ENCODE results near the gene PBX4.

The PBX4 gene

DNA sequence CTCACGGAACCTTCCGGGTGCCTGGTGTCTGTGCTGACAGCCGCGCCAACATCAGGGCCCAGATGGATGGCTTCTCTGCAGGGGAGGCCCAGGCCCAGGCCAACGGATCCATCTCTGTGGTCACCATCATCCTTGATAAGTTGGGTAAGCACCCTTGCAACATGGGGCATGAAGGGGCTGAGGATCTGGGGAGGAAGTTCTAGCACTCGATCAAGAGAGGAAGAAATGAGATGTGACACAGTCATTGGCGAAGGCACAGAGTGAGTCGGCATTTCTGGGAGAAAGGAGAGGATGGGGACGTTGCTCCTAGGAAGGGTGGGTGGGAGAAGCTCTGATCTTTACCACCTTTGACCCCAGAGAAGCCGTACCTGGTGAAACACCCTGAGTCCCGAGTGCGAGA, 76.0 kb downstream of the PBX4 start:
- no peaks in the 10 kb centered on the region for H3K9me3 ChIP-seq (ENCODE audit: control insufficient read depth in 1 of 2, low read length in 2 of 2)
- H3K4me3 ChIP-seq (ENCODE audit: low read depth in 1 of 2, low read length in 2 of 2): no peak overlapping the region
- peaks cover 5 to 37% of the 10 kb centered on the region in 2 donors for H3K4me1 ChIP-seq (ENCODE audit: control insufficient read depth in 1 of 2, insufficient read depth in 2 of 2, low read length in 2 of 2)
- no peak overlapping the region for H3K27ac ChIP-seq (ENCODE audit: low read length)
- no peaks in the 10 kb centered on the region for H3K36me3 ChIP-seq (ENCODE audit: control insufficient read depth in 1 of 2, insufficient read depth in 2 of 2, low read length in 2 of 2)
- peaks cover 25% of the 10 kb centered on the region for H3K27me3 ChIP-seq (ENCODE audit: low read depth, low read length)

- Histone ChIP-seq H3K27me3 (ENCODE audit: low read depth, low read length) (peaks cover 25% of the 10 kb centered on the region), H3K4me1 (ENCODE audit: control insufficient read depth in 1 of 2, insufficient read depth in 2 of 2, low read length in 2 of 2) (peaks cover 5 to 41% of the 10 kb centered on the region in 2 donors)
These were observed 76.9 kb downstream of the PBX4 start for GRCh38 chr19:19541616-19542015.

DNA sequence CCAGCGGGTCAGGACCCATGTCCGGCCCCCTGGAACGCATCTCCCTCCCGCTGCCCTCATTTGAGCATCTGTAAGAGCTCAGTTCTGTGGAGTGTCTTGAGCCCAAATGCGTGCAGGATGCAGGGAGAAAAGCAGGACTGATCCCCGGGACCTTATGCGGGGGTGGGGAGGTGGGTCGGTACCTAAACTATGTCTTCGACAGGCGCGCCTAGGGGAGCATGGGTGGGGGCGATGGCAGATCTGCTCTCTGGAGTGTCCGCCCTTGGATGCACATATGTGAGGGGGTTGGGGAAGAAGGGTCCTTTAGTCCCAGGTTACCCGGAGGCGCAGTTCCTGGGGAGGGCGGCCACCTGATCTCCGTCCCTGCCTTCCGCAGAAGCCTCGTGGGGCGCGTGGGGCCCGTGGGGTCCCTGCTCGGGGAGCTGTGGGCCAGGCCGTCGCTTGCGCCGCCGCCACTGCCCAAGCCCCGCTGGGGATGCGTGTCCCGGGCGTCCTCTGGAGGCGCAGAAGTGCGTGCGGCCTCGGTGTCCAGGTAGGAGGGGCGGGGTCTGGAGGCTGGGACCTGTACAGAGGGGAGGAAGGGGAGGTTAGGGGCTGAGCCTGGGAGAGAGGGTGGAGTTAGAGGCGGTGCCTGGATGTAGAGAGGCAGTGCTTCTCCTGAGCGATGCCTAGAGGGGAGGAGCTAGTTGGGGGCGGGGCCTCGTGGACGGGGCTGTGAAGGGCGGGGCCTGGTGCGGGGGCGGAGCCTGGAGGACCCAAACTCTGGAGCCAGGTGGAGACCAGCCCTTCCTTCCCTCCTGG, 77.6 kb downstream of the PBX4 start:
- peak overlapping the region in 1 of 2 donors; percentile 42 for H3K4me3 ChIP-seq (ENCODE audit: low read depth in 1 of 2, low read length in 2 of 2)

More at GRCh38 chr19:19541616-19542015, 76.9 kb downstream of the PBX4 start:
- peak overlapping the region in 1 of 2 donors; percentile 42 for H3K4me3 ChIP-seq (ENCODE audit: low read depth in 1 of 2, low read length in 2 of 2)
- H3K27ac ChIP-seq (ENCODE audit: low read length): no peak overlapping the region
- no peaks in the 10 kb centered on the region for H3K36me3 ChIP-seq (ENCODE audit: control insufficient read depth in 1 of 2, insufficient read depth in 2 of 2, low read length in 2 of 2)
- no peaks in the 10 kb centered on the region for H3K9me3 ChIP-seq (ENCODE audit: control insufficient read depth in 1 of 2, low read length in 2 of 2)

GRCh38 chr19:19540064-19540714, 78.3 kb downstream of the PBX4 start:
- H3K4me1 ChIP-seq (ENCODE audit: control insufficient read depth in 1 of 2, insufficient read depth in 2 of 2, low read length in 2 of 2): peaks cover 5 to 41% of the 10 kb centered on the region in 2 donors
- peaks cover 25% of the 10 kb centered on the region for H3K27me3 ChIP-seq (ENCODE audit: low read depth, low read length)
- H3K27ac ChIP-seq (ENCODE audit: low read length): no peak overlapping the region
- no peaks in the 10 kb centered on the region for H3K9me3 ChIP-seq (ENCODE audit: control insufficient read depth in 1 of 2, low read length in 2 of 2)
- H3K4me3 ChIP-seq (ENCODE audit: low read depth in 1 of 2, low read length in 2 of 2): peak overlapping the region in 1 of 2 donors; percentile 42
- H3K36me3 ChIP-seq (ENCODE audit: control insufficient read depth in 1 of 2, insufficient read depth in 2 of 2, low read length in 2 of 2): peaks cover 0 to 3% of the 10 kb centered on the region in 2 donors

More for the DNA sequence above, 77.6 kb downstream of the PBX4 start:
- peaks cover 5 to 41% of the 10 kb centered on the region in 2 donors for H3K4me1 ChIP-seq (ENCODE audit: control insufficient read depth in 1 of 2, insufficient read depth in 2 of 2, low read length in 2 of 2)
- no peak overlapping the region for H3K27ac ChIP-seq (ENCODE audit: low read length)
- H3K36me3 ChIP-seq (ENCODE audit: control insufficient read depth in 1 of 2, insufficient read depth in 2 of 2, low read length in 2 of 2): no peaks in the 10 kb centered on the region
- peaks cover 25% of the 10 kb centered on the region for H3K27me3 ChIP-seq (ENCODE audit: low read depth, low read length)
- H3K9me3 ChIP-seq (ENCODE audit: control insufficient read depth in 1 of 2, low read length in 2 of 2): no peaks in the 10 kb centered on the region

DNA sequence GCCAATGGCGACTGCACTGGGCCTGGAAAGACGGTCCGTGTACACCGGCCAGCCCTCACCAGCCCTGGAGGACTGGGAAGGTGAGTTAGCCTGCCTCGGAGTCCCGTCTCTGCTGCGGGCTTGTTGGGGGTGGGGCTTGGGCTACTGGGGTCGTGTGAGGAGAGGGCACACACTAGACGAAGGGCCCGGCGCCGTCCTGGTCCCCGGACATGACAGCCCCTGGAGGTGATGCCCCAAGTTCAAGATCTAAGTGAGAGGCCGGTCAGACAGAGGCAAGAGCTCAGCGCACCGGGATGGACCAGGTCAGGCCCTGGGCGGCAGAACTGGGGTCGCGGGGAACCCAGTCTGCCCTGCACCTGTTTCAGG, 78.8 kb downstream of the PBX4 start:
- H3K4me1 ChIP-seq (ENCODE audit: control insufficient read depth in 1 of 2, insufficient read depth in 2 of 2, low read length in 2 of 2): peaks cover 5 to 41% of the 10 kb centered on the region in 2 donors
- H3K36me3 ChIP-seq (ENCODE audit: control insufficient read depth in 1 of 2, insufficient read depth in 2 of 2, low read length in 2 of 2): peaks cover 0 to 3% of the 10 kb centered on the region in 2 donors
- no peak overlapping the region for H3K4me3 ChIP-seq (ENCODE audit: low read depth in 1 of 2, low read length in 2 of 2)
- H3K27ac ChIP-seq (ENCODE audit: low read length): no peak overlapping the region
- peaks cover 25% of the 10 kb centered on the region for H3K27me3 ChIP-seq (ENCODE audit: low read depth, low read length)
- no peaks in the 10 kb centered on the region for H3K9me3 ChIP-seq (ENCODE audit: control insufficient read depth in 1 of 2, low read length in 2 of 2)

DNA sequence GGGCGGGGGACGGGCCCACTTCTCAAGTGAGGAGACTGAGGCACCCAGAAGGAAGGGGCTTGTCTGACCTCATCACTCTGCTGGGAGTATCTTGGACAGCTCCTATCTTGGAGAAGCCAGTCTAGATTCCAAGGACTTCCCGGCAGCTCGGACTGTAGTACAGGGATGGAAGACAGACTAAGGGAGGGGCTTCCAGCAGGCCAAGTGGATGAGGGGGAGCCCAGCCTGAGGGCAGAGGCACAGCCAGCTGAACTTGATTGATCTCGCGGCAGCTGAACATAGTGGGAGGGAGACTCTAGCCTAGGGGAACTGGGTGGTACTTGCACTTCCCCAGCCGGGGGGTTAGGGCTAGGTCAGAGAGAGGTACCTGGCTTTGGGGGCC, 79.7 kb downstream of the PBX4 start:
- Histone ChIP-seq H3K27ac (ENCODE audit: low read length) (no peak overlapping the region), H3K27me3 (ENCODE audit: low read depth, low read length) (peaks cover 25% of the 10 kb centered on the region), H3K36me3 (ENCODE audit: control insufficient read depth in 1 of 2, insufficient read depth in 2 of 2, low read length in 2 of 2) (peaks cover 0 to 3% of the 10 kb centered on the region in 2 donors), H3K4me3 (ENCODE audit: low read depth in 1 of 2, low read length in 2 of 2) (no peak overlapping the region), H3K9me3 (ENCODE audit: control insufficient read depth in 1 of 2, low read length in 2 of 2) (no peaks in the 10 kb centered on the region), H3K4me1 (ENCODE audit: control insufficient read depth in 1 of 2, insufficient read depth in 2 of 2, low read length in 2 of 2) (peaks cover 5 to 41% of the 10 kb centered on the region in 2 donors)

GRCh38 chr19:19538061-19538784, 80.3 kb downstream of the PBX4 start, which contains the start of gene CILP2:
CILP2 (plus strand) TSS chr19:19538265; CDS start chr19:19538350, 85 bp downstream.
- no peaks in the 10 kb centered on the region for H3K9me3 ChIP-seq (ENCODE audit: control insufficient read depth in 1 of 2, low read length in 2 of 2)
- peak within 1 kb of the TSS in 1 of 2 donors; percentile 48 for H3K4me3 ChIP-seq (ENCODE audit: low read depth in 1 of 2, low read length in 2 of 2)
- H3K4me1 ChIP-seq (ENCODE audit: control insufficient read depth in 1 of 2, insufficient read depth in 2 of 2, low read length in 2 of 2): peaks cover 5 to 41% of the 10 kb centered on the region in 2 donors
- H3K36me3 ChIP-seq (ENCODE audit: control insufficient read depth in 1 of 2, insufficient read depth in 2 of 2, low read length in 2 of 2): peaks cover 0 to 3% of the 10 kb centered on the region in 2 donors
- H3K27ac ChIP-seq (ENCODE audit: low read length): no peak within 1 kb of the TSS
- peaks cover 25% of the 10 kb centered on the region for H3K27me3 ChIP-seq (ENCODE audit: low read depth, low read length)

GRCh38 chr19:19537075-19538048, 81.1 kb downstream of the PBX4 start:
- H3K4me3 ChIP-seq (ENCODE audit: low read depth in 1 of 2, low read length in 2 of 2): peak overlapping the region in 1 of 2 donors; percentile 48
- no peaks in the 10 kb centered on the region for H3K9me3 ChIP-seq (ENCODE audit: control insufficient read depth in 1 of 2, low read length in 2 of 2)
- H3K36me3 ChIP-seq (ENCODE audit: control insufficient read depth in 1 of 2, insufficient read depth in 2 of 2, low read length in 2 of 2): peaks cover 0 to 3% of the 10 kb centered on the region in 2 donors
- H3K27me3 ChIP-seq (ENCODE audit: low read depth, low read length): peaks cover 25% of the 10 kb centered on the region
- H3K4me1 ChIP-seq (ENCODE audit: control insufficient read depth in 1 of 2, insufficient read depth in 2 of 2, low read length in 2 of 2): peaks cover 5 to 46% of the 10 kb centered on the region in 2 donors
- no peak overlapping the region for H3K27ac ChIP-seq (ENCODE audit: low read length)

DNA sequence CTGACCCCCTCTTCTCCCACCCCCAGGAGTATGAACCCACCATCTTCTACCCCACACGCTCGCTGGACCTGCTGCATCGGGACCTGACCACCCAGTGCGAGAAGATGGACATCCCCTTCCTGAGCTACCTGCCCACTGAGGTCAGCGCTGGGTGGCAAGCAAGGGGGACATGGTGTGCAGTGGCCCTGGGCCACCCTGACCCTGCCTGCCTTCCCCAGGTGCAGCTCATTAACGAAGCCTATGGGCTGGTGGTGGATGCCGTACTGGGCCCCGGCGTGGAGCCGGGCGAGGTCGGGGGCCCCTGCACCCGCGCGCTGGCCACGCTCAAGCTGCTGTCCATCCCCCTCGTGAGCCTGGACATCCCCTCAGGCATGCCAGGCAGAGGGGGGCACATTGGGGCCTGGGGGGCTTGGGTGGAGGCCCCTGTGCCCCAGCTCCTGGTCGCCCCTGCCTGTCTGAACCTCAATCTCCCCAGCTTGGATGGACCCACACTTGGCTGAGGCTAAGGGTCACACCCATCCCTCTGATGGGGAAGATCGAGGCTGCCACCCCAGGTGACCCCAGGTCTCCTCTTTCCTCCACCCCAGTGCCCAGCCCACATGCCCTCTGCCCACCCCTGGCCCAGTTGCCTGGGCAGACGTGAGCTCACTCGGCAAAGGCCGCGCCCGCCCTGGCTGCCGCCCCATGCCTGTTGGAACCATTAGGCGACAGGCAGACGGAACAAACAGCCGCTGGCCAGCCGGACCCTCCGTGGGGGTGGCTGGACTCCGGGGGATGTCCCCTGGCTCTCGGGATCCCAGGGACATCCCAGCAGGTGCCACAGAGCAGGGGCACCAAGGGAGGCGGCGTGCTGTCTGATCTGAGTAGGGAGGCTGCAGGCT, 82.9 kb downstream of the PBX4 start:
- Histone ChIP-seq H3K9me3 (ENCODE audit: control insufficient read depth in 1 of 2, low read length in 2 of 2) (no peaks in the 10 kb centered on the region), H3K27ac (ENCODE audit: low read length) (no peak overlapping the region), H3K36me3 (ENCODE audit: control insufficient read depth in 1 of 2, insufficient read depth in 2 of 2, low read length in 2 of 2) (peaks cover 0 to 3% of the 10 kb centered on the region in 2 donors), H3K27me3 (ENCODE audit: low read depth, low read length) (peaks cover 14% of the 10 kb centered on the region), H3K4me1 (ENCODE audit: control insufficient read depth in 1 of 2, insufficient read depth in 2 of 2, low read length in 2 of 2) (peaks cover 5 to 37% of the 10 kb centered on the region in 2 donors), H3K4me3 (ENCODE audit: low read depth in 1 of 2, low read length in 2 of 2) (no peak overlapping the region)
